Dendritic cell treated with granulocyte-macrophage colony-stimulating factor and Interleukin-4, amounts not matched to agents 40 ng/mL and 50 ng/mL, for 4 days (primary cell): ENCODE results near the gene P2RY12.

Experiments used
- H3K27ac Mint-ChIP-seq: one replicate; pipeline ENCODE4 v1.8.0; 2022; ENCODE audit warnings: mild to moderate bottlenecking, mixed read lengths
- H3K27me3 Mint-ChIP-seq: one replicate; pipeline ENCODE4 v1.8.0; 2022; ENCODE audit warnings: mild to moderate bottlenecking, mixed read lengths
- H3K36me3 Mint-ChIP-seq: one replicate; pipeline ENCODE4 v1.8.0; 2022; ENCODE audit warnings: low read depth, mixed read lengths
- H3K4me1 Mint-ChIP-seq: one replicate; pipeline ENCODE4 v1.8.0; 2022; ENCODE audit warnings: low read depth, mixed read lengths
- H3K4me3 Mint-ChIP-seq: one replicate; pipeline ENCODE4 v1.8.0; 2022; ENCODE audit warnings: mild to moderate bottlenecking, moderate library complexity, mixed read lengths
- H3K9me3 Mint-ChIP-seq: one replicate; pipeline ENCODE4 v1.8.0; 2022; ENCODE audit warnings: mixed read lengths
- intact Hi-C: fragments of 100-400 bp; cut with micrococcal nuclease; formaldehyde crosslinking; loops from one replicate; pipeline ENCODE4 v1.15.0; 2022

The P2RY12 gene

GRCh38 chr3:151384741-151385174 is at the start of gene P2RY12:
P2RY12 (minus strand) TSS chr3:151384753; CDS start chr3:151338845, 45,908 bp downstream.
- Mint-ChIP-seq H3K4me3 (peak within 1 kb of the TSS; percentile 65), H3K36me3 (no peaks in the 10 kb centered on the region), H3K27me3 (no peaks in the 10 kb centered on the region), H3K27ac (peak within 1 kb of the TSS; percentile 65), H3K9me3 (no peaks in the 10 kb centered on the region), H3K4me1 (peaks cover 60% of the 10 kb centered on the region)
- intact Hi-C loops: loop anchor here (5.0 kb wide), 1 partner anchor 37 kb away; no protein-coding TSS in a partner anchor

- H3K9me3 Mint-ChIP-seq: no peaks in the 10 kb centered on the region
- no peak overlapping the region for H3K27ac Mint-ChIP-seq
- H3K4me1 Mint-ChIP-seq: no peaks in the 10 kb centered on the region
- intact Hi-C loops: loop anchor here (10.0 kb wide), 2 partner anchors 198 to 268 kb away; no protein-coding TSS in a partner anchor
- no peaks in the 10 kb centered on the region for H3K36me3 Mint-ChIP-seq
- no peaks in the 10 kb centered on the region for H3K27me3 Mint-ChIP-seq
- no peak overlapping the region for H3K4me3 Mint-ChIP-seq
Measured at GRCh38 chr3:151432616-151433372, 48.2 kb upstream of the P2RY12 start.

GRCh38 chr3:151431940-151432339 is 47.4 kb upstream of the P2RY12 start:
- H3K4me1 Mint-ChIP-seq: no peaks in the 10 kb centered on the region
- no peak overlapping the region for H3K4me3 Mint-ChIP-seq
- H3K9me3 Mint-ChIP-seq: no peaks in the 10 kb centered on the region
- no peaks in the 10 kb centered on the region for H3K36me3 Mint-ChIP-seq
- intact Hi-C loops: loop anchor here (10.0 kb wide), 2 partner anchors 197 to 267 kb away; no protein-coding TSS in a partner anchor
- no peaks in the 10 kb centered on the region for H3K27me3 Mint-ChIP-seq
- no peak overlapping the region for H3K27ac Mint-ChIP-seq

- Mint-ChIP-seq H3K27me3 (no peaks in the 10 kb centered on the region), H3K9me3 (no peaks in the 10 kb centered on the region), H3K4me3 (no peak overlapping the region), H3K36me3 (no peaks in the 10 kb centered on the region), H3K27ac (no peak overlapping the region), H3K4me1 (peaks cover 6% of the 10 kb centered on the region)
- intact Hi-C loops: loop anchor here (10.0 kb wide), 2 partner anchors 196 to 266 kb away; no protein-coding TSS in a partner anchor
Measured at GRCh38 chr3:151430821-151431484, 46.4 kb upstream of the P2RY12 start.

GRCh38 chr3:151428386-151428785 is 43.8 kb upstream of the P2RY12 start:
- Mint-ChIP-seq H3K4me3 (no peak overlapping the region), H3K4me1 (peaks cover 11% of the 10 kb centered on the region), H3K27ac (no peak overlapping the region), H3K36me3 (no peaks in the 10 kb centered on the region), H3K9me3 (no peaks in the 10 kb centered on the region), H3K27me3 (no peaks in the 10 kb centered on the region)
- intact Hi-C loops: no loop called here

- H3K4me1 Mint-ChIP-seq: peaks cover 17% of the 10 kb centered on the region
- H3K36me3 Mint-ChIP-seq: no peaks in the 10 kb centered on the region
- H3K4me3 Mint-ChIP-seq: no peak overlapping the region
- no peaks in the 10 kb centered on the region for H3K9me3 Mint-ChIP-seq
- intact Hi-C loops: no loop called here
- H3K27me3 Mint-ChIP-seq: no peaks in the 10 kb centered on the region
- H3K27ac Mint-ChIP-seq: no peak overlapping the region
Measured at GRCh38 chr3:151426341-151426657, 41.7 kb upstream of the P2RY12 start.

- H3K4me1 Mint-ChIP-seq: peaks cover 17% of the 10 kb centered on the region
- no peaks in the 10 kb centered on the region for H3K36me3 Mint-ChIP-seq
- H3K27me3 Mint-ChIP-seq: no peaks in the 10 kb centered on the region
- intact Hi-C loops: no loop called here
- H3K27ac Mint-ChIP-seq: no peak overlapping the region
- H3K4me3 Mint-ChIP-seq: no peak overlapping the region
- H3K9me3 Mint-ChIP-seq: no peaks in the 10 kb centered on the region
Measured at GRCh38 chr3:151425627-151426340, 41.2 kb upstream of the P2RY12 start.

- Mint-ChIP-seq H3K36me3 (no peaks in the 10 kb centered on the region), H3K4me3 (no peak overlapping the region), H3K4me1 (peaks cover 17% of the 10 kb centered on the region), H3K27ac (no peak overlapping the region), H3K27me3 (no peaks in the 10 kb centered on the region), H3K9me3 (no peaks in the 10 kb centered on the region)
- intact Hi-C loops: no loop called here
Measured at GRCh38 chr3:151423091-151423490, 38.5 kb upstream of the P2RY12 start.

GRCh38 chr3:151421938-151422337 is 37.4 kb upstream of the P2RY12 start:
- Mint-ChIP-seq H3K9me3 (no peaks in the 10 kb centered on the region), H3K36me3 (no peaks in the 10 kb centered on the region), H3K4me1 (peaks cover 17% of the 10 kb centered on the region), H3K4me3 (no peak overlapping the region), H3K27ac (no peak overlapping the region), H3K27me3 (no peaks in the 10 kb centered on the region)
- intact Hi-C loops: no loop called here

- Mint-ChIP-seq H3K4me3 (no peak overlapping the region), H3K9me3 (no peaks in the 10 kb centered on the region)
Measured at GRCh38 chr3:151419806-151420205, 35.3 kb upstream of the P2RY12 start.

GRCh38 chr3:151415289-151415688 is 30.7 kb upstream of the P2RY12 start:
- H3K27ac Mint-ChIP-seq: no peak overlapping the region
- H3K36me3 Mint-ChIP-seq: no peaks in the 10 kb centered on the region
- no peaks in the 10 kb centered on the region for H3K9me3 Mint-ChIP-seq
- no peaks in the 10 kb centered on the region for H3K27me3 Mint-ChIP-seq
- no peak overlapping the region for H3K4me3 Mint-ChIP-seq
- H3K4me1 Mint-ChIP-seq: no peaks in the 10 kb centered on the region
- intact Hi-C loops: no loop called here

More at GRCh38 chr3:151419806-151420205, 35.3 kb upstream of the P2RY12 start:
- peaks cover 6% of the 10 kb centered on the region for H3K4me1 Mint-ChIP-seq
- no peaks in the 10 kb centered on the region for H3K27me3 Mint-ChIP-seq
- H3K36me3 Mint-ChIP-seq: no peaks in the 10 kb centered on the region
- intact Hi-C loops: no loop called here
- no peak overlapping the region for H3K27ac Mint-ChIP-seq

- H3K4me3 Mint-ChIP-seq: no peak overlapping the region
- H3K27me3 Mint-ChIP-seq: no peaks in the 10 kb centered on the region
- intact Hi-C loops: no loop called here
- H3K9me3 Mint-ChIP-seq: no peaks in the 10 kb centered on the region
- no peaks in the 10 kb centered on the region for H3K36me3 Mint-ChIP-seq
- H3K27ac Mint-ChIP-seq: no peak overlapping the region
- no peaks in the 10 kb centered on the region for H3K4me1 Mint-ChIP-seq
Measured at GRCh38 chr3:151412989-151413388, 28.4 kb upstream of the P2RY12 start.

- intact Hi-C loops: no loop called here
- Mint-ChIP-seq H3K4me1 (no peaks in the 10 kb centered on the region), H3K27me3 (no peaks in the 10 kb centered on the region), H3K36me3 (no peaks in the 10 kb centered on the region), H3K4me3 (no peak overlapping the region), H3K27ac (no peak overlapping the region), H3K9me3 (no peaks in the 10 kb centered on the region)
Measured at GRCh38 chr3:151410891-151411559, 26.5 kb upstream of the P2RY12 start.
